ENCODE measurements around the gene GLT1D1. TPM values are rescaled to one million over a fixed set of nuclear protein-coding genes. Genes with fewer than 3 reads are reported as not detected.

The GLT1D1 gene
- polyA plus RNA-seq, 1 of the 3 experiments (the other 2 are of a cell fraction): 0.05 TPM

DNA sequence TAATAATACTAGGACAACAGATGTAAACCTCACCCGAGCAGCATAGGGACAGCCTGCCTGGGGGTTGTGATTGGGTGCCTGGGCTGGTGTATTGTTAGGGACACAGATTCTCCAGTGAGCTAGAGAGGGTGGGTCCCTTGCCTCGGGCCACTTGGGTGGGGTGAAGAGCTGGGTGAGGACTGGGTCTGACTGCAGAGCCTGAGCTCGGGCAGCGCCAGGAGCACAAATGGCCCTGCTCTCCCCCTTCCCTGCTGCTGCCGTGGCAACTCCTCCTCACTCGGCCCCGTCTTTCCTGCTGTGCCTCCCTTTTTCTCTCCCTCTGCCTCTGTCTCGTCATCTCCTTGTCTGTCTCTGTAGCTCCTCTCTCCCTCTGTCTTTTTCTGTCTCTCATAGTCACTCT is 115.4 kb downstream of the GLT1D1 start:
- CTCF ChIA-PET: interaction anchor here (0.9 to 2.5 kb wide), 10 partner anchors 14 to 1045 kb away, joined by 3 to 21 read pairs (median 4); no protein-coding TSS in a partner anchor
- WGBS (ENCODE audit: low lambda C conversion rate): 29% methylated on average over 5 of the region's 8 CpGs

GRCh38 chr12:128969480-128970055 is 116.3 kb downstream of the GLT1D1 start:
- H4K20me1 ChIP-seq (ENCODE audit: insufficient read depth): no peaks in the 10 kb centered on the region
- no peak overlapping the region for H3K9ac ChIP-seq
- H3K27me3 ChIP-seq (ENCODE audit: insufficient read depth): no peaks in the 10 kb centered on the region
- no peak overlapping the region for H2AFZ ChIP-seq (ENCODE audit: low read depth)
- H3K4me1 ChIP-seq (ENCODE audit: control insufficient read depth in 1 of 2, insufficient read depth in 2 of 2, low read depth in 1 of 2, low read length in 1 of 2): peaks cover 0 to 7% of the 10 kb centered on the region in 2 experiments; a peak in 1 of 4 replicates
- no peaks in the 10 kb centered on the region for H3K9me2 ChIP-seq
- ChIA-PET CTCF (interaction anchor here (0.9 to 2.5 kb wide), 12 partner anchors 13 to 1044 kb away, joined by 3 to 21 read pairs (median 4); no protein-coding TSS in a partner anchor), POLR2A (no interaction called here)
- WGBS (ENCODE audit: low lambda C conversion rate): 0% methylated on average over 11 of the region's 18 CpGs
- H3F3A ChIP-seq (replicated peaks; ENCODE audit: insufficient read depth): no peaks in the 10 kb centered on the region
- DNase-seq: peak; percentile 78
- no peak overlapping the region for H3K27ac ChIP-seq (ENCODE audit: low read depth in 2 of 2, low read length in 1 of 2)
- no peak overlapping the region for H3K4me2 ChIP-seq
- no peaks in the 10 kb centered on the region for H3K36me3 ChIP-seq (replicated peaks in 1 of 2; ENCODE audit: control insufficient read depth in 1 of 2, insufficient read depth in 2 of 2, low read length in 1 of 2)
- TF ChIP-seq CHD2 (IDR thresholded peaks at IDR 0.05; ENCODE audit: low read length, partially characterized antibody) (no peak), TCF12 (IDR thresholded peaks at IDR 0.05) (no peak), SMC3 (IDR thresholded peaks at IDR 0.05; ENCODE audit: low read depth, low read length) (peak; percentile 51; the same call in 1 of the 2 replicates), POLR2AphosphoS5 (IDR thresholded peaks at IDR 0.05; ENCODE audit: low read depth, low read length) (no peak), ZBTB33 (IDR thresholded peaks at IDR 0.05; ENCODE audit: borderline replicate concordance, low read depth) (no peak), RFX5 (IDR thresholded peaks at IDR 0.05; ENCODE audit: low read length) (no peak), ELF1 (IDR thresholded peaks at IDR 0.05) (no peak), MXI1 (IDR thresholded peaks at IDR 0.05; ENCODE audit: low read depth, low read length) (no peak), RAD21 (IDR thresholded peaks at IDR 0.05; ENCODE audit: low read length) (peak; percentile 69), EP300 (IDR thresholded peaks at IDR 0.05; ENCODE audit: borderline replicate concordance in 1 of 2, low read depth in 1 of 2, low read length in 1 of 2) (no peak), RCOR1 (IDR thresholded peaks at IDR 0.05; ENCODE audit: low read length) (no peak), YY1 (IDR thresholded peaks at IDR 0.05; ENCODE audit: low read depth) (no peak)
- TF ChIP-seq, protein P1, sequence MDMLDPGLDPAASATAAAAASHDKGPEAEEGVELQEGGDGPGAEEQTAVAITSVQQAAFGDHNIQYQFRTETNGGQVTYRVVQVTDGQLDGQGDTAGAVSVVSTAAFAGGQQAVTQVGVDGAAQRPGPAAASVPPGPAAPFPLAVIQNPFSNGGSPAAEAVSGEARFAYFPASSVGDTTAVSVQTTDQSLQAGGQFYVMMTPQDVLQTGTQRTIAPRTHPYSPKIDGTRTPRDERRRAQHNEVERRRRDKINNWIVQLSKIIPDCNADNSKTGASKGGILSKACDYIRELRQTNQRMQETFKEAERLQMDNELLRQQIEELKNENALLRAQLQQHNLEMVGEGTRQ (IDR thresholded peaks at IDR 0.05; ENCODE audit: borderline replicate concordance, low read depth, low read length): no peak
- TF ChIP-seq, protein P2, sequence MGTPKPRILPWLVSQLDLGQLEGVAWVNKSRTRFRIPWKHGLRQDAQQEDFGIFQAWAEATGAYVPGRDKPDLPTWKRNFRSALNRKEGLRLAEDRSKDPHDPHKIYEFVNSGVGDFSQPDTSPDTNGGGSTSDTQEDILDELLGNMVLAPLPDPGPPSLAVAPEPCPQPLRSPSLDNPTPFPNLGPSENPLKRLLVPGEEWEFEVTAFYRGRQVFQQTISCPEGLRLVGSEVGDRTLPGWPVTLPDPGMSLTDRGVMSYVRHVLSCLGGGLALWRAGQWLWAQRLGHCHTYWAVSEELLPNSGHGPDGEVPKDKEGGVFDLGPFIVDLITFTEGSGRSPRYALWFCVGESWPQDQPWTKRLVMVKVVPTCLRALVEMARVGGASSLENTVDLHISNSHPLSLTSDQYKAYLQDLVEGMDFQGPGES (IDR thresholded peaks at IDR 0.05; ENCODE audit: low read depth, low read length): no peak
- no peak overlapping the region for H3K4me3 ChIP-seq (ENCODE audit: low read depth in 2 of 2, low read length in 1 of 2)
- no peaks in the 10 kb centered on the region for H3K79me2 ChIP-seq (ENCODE audit: insufficient read depth)
- H3K9me3 ChIP-seq: no peaks in the 10 kb centered on the region

More for the DNA sequence above, 115.4 kb downstream of the GLT1D1 start:
- no peaks in the 10 kb centered on the region for H3K79me2 ChIP-seq (ENCODE audit: insufficient read depth)
- H3K36me3 ChIP-seq (replicated peaks in 1 of 2; ENCODE audit: control insufficient read depth in 1 of 2, insufficient read depth in 2 of 2, low read length in 1 of 2): no peaks in the 10 kb centered on the region
- no peak overlapping the region for H3K4me2 ChIP-seq
- H3K27ac ChIP-seq (ENCODE audit: low read depth in 2 of 2, low read length in 1 of 2): no peak overlapping the region
- no peaks in the 10 kb centered on the region for H4K20me1 ChIP-seq (ENCODE audit: insufficient read depth)
- peaks cover 0 to 7% of the 10 kb centered on the region in 2 experiments; a peak in 1 of 4 replicates for H3K4me1 ChIP-seq (ENCODE audit: control insufficient read depth in 1 of 2, insufficient read depth in 2 of 2, low read depth in 1 of 2, low read length in 1 of 2)
- H3K9ac ChIP-seq: no peak overlapping the region
- POLR2A ChIA-PET: no interaction called here
- H2AFZ ChIP-seq (ENCODE audit: low read depth): no peak overlapping the region
- no peaks in the 10 kb centered on the region for H3K9me2 ChIP-seq
- no peaks in the 10 kb centered on the region for H3F3A ChIP-seq (replicated peaks; ENCODE audit: insufficient read depth)
- TF ChIP-seq SMC3 (IDR thresholded peaks at IDR 0.05; ENCODE audit: low read depth, low read length) (no peak), RCOR1 (IDR thresholded peaks at IDR 0.05; ENCODE audit: low read length) (no peak), SIN3A (IDR thresholded peaks at IDR 0.05; ENCODE audit: borderline replicate concordance, low read depth, low read length) (no peak), RXRA (IDR thresholded peaks at IDR 0.05; ENCODE audit: borderline replicate concordance, low read depth) (no peak), FOXM1 (IDR thresholded peaks at IDR 0.05; ENCODE audit: low read depth) (no peak), MXI1 (IDR thresholded peaks at IDR 0.05; ENCODE audit: low read depth, low read length) (no peak), NFIC (IDR thresholded peaks at IDR 0.05; ENCODE audit: borderline replicate concordance) (no peak)
- H3K27me3 ChIP-seq (ENCODE audit: insufficient read depth): no peaks in the 10 kb centered on the region
- no peaks in the 10 kb centered on the region for H3K9me3 ChIP-seq
- DNase-seq: peak; percentile 36
- no peak overlapping the region for H3K4me3 ChIP-seq (ENCODE audit: low read depth in 2 of 2, low read length in 1 of 2)
